H1 (cell line): Measurements from ENCODE around the gene RPTOR. TPM values are rescaled to one million over a fixed set of nuclear protein-coding genes. Genes with fewer than 3 reads are reported as not detected.

Experiments
- CTCF ChIA-PET: fragments of 300-600 bp; sonication (Branson Sonifier 250); formaldehyde crosslinking; loops from one replicate; lab custom pipeline; 2021; ENCODE audit not compliant: partially characterized antibody; lab: Charles Lee
- POLR2A ChIA-PET: fragments of 300-600 bp; sonication (Branson Sonifier 250); formaldehyde crosslinking; loops from one replicate; lab custom pipeline; 2021; ENCODE audit warnings: inconsistent platforms; ENCODE audit not compliant: partially characterized antibody; lab: Charles Lee
- DNase-seq, 2 experiments: peaks; one replicate each; pipeline versions ENCODE4 v3.0.0 to v3.0.0-alpha.2; 2010 to 2022; ENCODE audit warnings: low spot score in 2 of 2, low read depth in 1 of 2, mixed read lengths in 1 of 2
- FAIRE-seq: peaks from 2 replicates; lab custom pipeline; 2011; peaks lifted over from hg19 to GRCh38; lab: Jason Lieb, UNC
- H2AFZ ChIP-seq: 2 replicates; pipeline ENCODE4 v1.8.1; 2012; ENCODE audit warnings: low read length, inconsistent platforms
- H2AK5ac ChIP-seq: 2 replicates; pipeline ENCODE4 v1.6.1; 2013; ENCODE audit warnings: low read depth, low read length
- H2BK120ac ChIP-seq: replicated peaks from 2 replicates; pipeline ENCODE3; 2013; ENCODE audit warnings: low read depth, low read length, inconsistent platforms
- H2BK12ac ChIP-seq: 2 replicates; pipeline ENCODE4 v1.6.1; 2013; ENCODE audit warnings: low read depth, low read length
- H2BK15ac ChIP-seq: 2 replicates; pipeline ENCODE4 v1.6.1; 2013; ENCODE audit warnings: low read length
- H2BK20ac ChIP-seq: 2 replicates; pipeline ENCODE4 v1.6.1; 2013; ENCODE audit warnings: low read length
- H2BK5ac ChIP-seq: 2 replicates; pipeline ENCODE4 v1.6.1; 2013; ENCODE audit warnings: low read depth, low read length
- H3K14ac ChIP-seq: 2 replicates; pipeline ENCODE4 v1.6.1; 2013; ENCODE audit warnings: inconsistent platforms; ENCODE audit not compliant: insufficient read length
- H3K18ac ChIP-seq: 2 replicates; pipeline ENCODE4 v1.6.1; 2013; ENCODE audit warnings: low read length; ENCODE audit errors: extremely low read depth
- H3K23ac ChIP-seq: 2 replicates; pipeline ENCODE4 v1.6.1; 2013; ENCODE audit warnings: inconsistent platforms; ENCODE audit not compliant: insufficient read length
- H3K23me2 ChIP-seq: 2 replicates; pipeline ENCODE4 v1.6.1; 2013; ENCODE audit warnings: low read depth, low read length
- H3K27ac ChIP-seq: 2 replicates; pipeline ENCODE4 v1.6.1; 2011; ENCODE audit warnings: low read depth, low read length, inconsistent platforms
- H3K27me3 ChIP-seq, 4 experiments: replicated peaks in 1 of 4; 1 replicate in 1 of 4; 2 replicates in 3 of 4; pipeline versions ENCODE4 v1.6.1 to v1.8.1; 2011 to 2013; ENCODE audit warnings: low read length in 3 of 4, mild to moderate bottlenecking in 3 of 4, inconsistent platforms in 2 of 4, mixed read lengths in 2 of 4, moderate library complexity in 1 of 4; ENCODE audit not compliant: control insufficient read depth in 3 of 4, insufficient read depth in 3 of 4; ENCODE audit errors: extremely low read depth in 1 of 4
- H3K36me3 ChIP-seq, 4 experiments: 2 replicates each; pipeline versions ENCODE4 v1.6.1 to v1.8.1; 2011 to 2013; ENCODE audit warnings: mild to moderate bottlenecking in 4 of 4, low read length in 3 of 4, moderate library complexity in 2 of 4, control low read depth in 1 of 4, inconsistent platforms in 1 of 4; ENCODE audit not compliant: insufficient read depth in 4 of 4, control insufficient read depth in 2 of 4
- H3K4ac ChIP-seq: replicated peaks from 2 replicates; pipeline ENCODE3; 2013; ENCODE audit warnings: low read length, low read depth, mixed read lengths, inconsistent platforms; ENCODE audit not compliant: insufficient read length
- H3K4me1 ChIP-seq, 4 experiments: replicated peaks in 1 of 4; 1 replicate in 1 of 4; 2 replicates in 3 of 4; pipeline versions ENCODE4 v1.6.1 to v1.8.1; 2011 to 2013; ENCODE audit warnings: low read length in 3 of 4, inconsistent platforms in 2 of 4, mixed read lengths in 1 of 4; ENCODE audit not compliant: insufficient read depth in 4 of 4, control insufficient read depth in 3 of 4
- H3K4me2 ChIP-seq, 2 experiments: 2 replicates each; pipeline versions ENCODE4 v1.6.1 to v1.8.1; 2011 to 2013; ENCODE audit warnings: low read depth in 2 of 2, low read length in 2 of 2, control low read depth in 1 of 2, inconsistent platforms in 1 of 2, mild to moderate bottlenecking in 1 of 2; ENCODE audit not compliant: insufficient read depth in 1 of 2
- H3K4me3 ChIP-seq, 4 experiments: fragments of 200-600, 300-600 bp in 1 of 4; sonication (generic), shearing (Covaris generic), sonication (Bioruptor Twin) in 1 of 4; 2 replicates each; pipeline versions ENCODE4 v1.5.1 to v1.8.1; 2011 to 2016; ENCODE audit warnings: low read length in 4 of 4, low read depth in 3 of 4, control low read depth in 2 of 4, inconsistent platforms in 2 of 4, mild to moderate bottlenecking in 2 of 4, mixed read lengths in 1 of 4, moderate library complexity in 1 of 4; ENCODE audit not compliant: insufficient read depth in 2 of 4; ENCODE audit errors: extremely low read depth in 1 of 4
- H3K56ac ChIP-seq: replicated peaks from 2 replicates; pipeline ENCODE3; 2013; ENCODE audit warnings: low read depth, mild to moderate bottlenecking, mixed read lengths, low read length, inconsistent platforms; ENCODE audit not compliant: insufficient read length
- H3K79me1 ChIP-seq: 2 replicates; pipeline ENCODE4 v1.6.1; 2013; ENCODE audit warnings: low read depth, low read length, control low read depth
- H3K79me2 ChIP-seq, 2 experiments: 2 replicates each; pipeline versions ENCODE4 v1.6.1 to v1.8.1; 2012 to 2013; ENCODE audit warnings: low read length in 2 of 2, mild to moderate bottlenecking in 2 of 2, inconsistent platforms in 1 of 2; ENCODE audit not compliant: insufficient read depth in 2 of 2, control insufficient read depth in 1 of 2
- H3K9ac ChIP-seq, 4 experiments: replicated peaks in 1 of 4; 1 replicate in 1 of 4; 2 replicates in 3 of 4; pipeline versions ENCODE4 v1.6.1 to v1.8.1; 2011 to 2013; ENCODE audit warnings: low read depth in 3 of 4, low read length in 3 of 4, control low read depth in 2 of 4, mild to moderate bottlenecking in 2 of 4, moderate library complexity in 2 of 4, inconsistent platforms in 1 of 4; ENCODE audit errors: extremely low read depth in 1 of 4
- H3K9me3 ChIP-seq, 2 experiments: 2 replicates each; pipeline versions ENCODE4 v1.6.1 to v1.8.1; 2012 to 2013; ENCODE audit warnings: mild to moderate bottlenecking in 2 of 2, moderate library complexity in 2 of 2, control low read depth in 1 of 2, inconsistent platforms in 1 of 2, low read depth in 1 of 2, low read length in 1 of 2, mixed read lengths in 1 of 2; ENCODE audit not compliant: insufficient read depth in 2 of 2
- H4K20me1 ChIP-seq, 2 experiments: replicated peaks in 1 of 2; 2 replicates each; pipeline versions ENCODE3 to v1.8.1; 2011 to 2013; ENCODE audit warnings: inconsistent platforms in 2 of 2, low read length in 2 of 2, mild to moderate bottlenecking in 1 of 2; ENCODE audit not compliant: insufficient read depth in 2 of 2, control insufficient read depth in 1 of 2
- H4K5ac ChIP-seq: 2 replicates; pipeline ENCODE4 v1.6.1; 2013; ENCODE audit warnings: low read length, low read depth, mixed read lengths, inconsistent platforms; ENCODE audit not compliant: insufficient read length
- H4K8ac ChIP-seq: 2 replicates; pipeline ENCODE4 v1.8.0; 2013; ENCODE audit warnings: mild to moderate bottlenecking, moderate library complexity, low read length, inconsistent platforms; ENCODE audit not compliant: insufficient read depth; ENCODE audit errors: extremely low read depth
- H4K91ac ChIP-seq: replicated peaks from 2 replicates; pipeline ENCODE3; 2013; ENCODE audit warnings: low read length, mixed read lengths, inconsistent platforms; ENCODE audit not compliant: insufficient read length
- KDM1A ChIP-seq: fragments of 200-600, 300-600 bp; sonication (generic); IDR thresholded peaks from 2 replicates; pipeline ENCODE4 v1.7.1; 2016; ENCODE audit warnings: mild to moderate bottlenecking, low read length, borderline replicate concordance
- WGBS, 2 experiments: shearing (Covaris generic) in 1 of 2; methylation state at CpG; one replicate each; pipeline versions ENCODE4 v1.1.6 to v1.1.7; 2013 to 2015; ENCODE audit warnings: low lambda C conversion rate in 2 of 2, mixed read lengths in 2 of 2, inconsistent platforms in 1 of 2, low coverage in 1 of 2, missing lambda C conversion rate in 1 of 2; ENCODE audit not compliant: insufficient replicate concordance in 2 of 2, insufficient coverage in 1 of 2, insufficient read length in 1 of 2; ENCODE audit errors: extremely low coverage in 1 of 2, missing lambda C conversion rate in 1 of 2; 5-methylcytosine and 5-hydroxymethylcytosine counted together
- polyA plus RNA-seq, 7 experiments: library from polyadenylated mRNA; depleted of rRNA in 3 of 7; stranded (reverse) in 5 of 7; unstranded in 2 of 7; fragments of >200 nt in 5 of 7; fragments of 200-250 nt in 2 of 7; gene quantifications; 1 replicate in 5 of 7; 2 replicates in 1 of 7; 4 replicates in 1 of 7; pipeline versions ENCODE4 v1.2.1 to v1.2.3, GENCODE V29; 2011 to 2013; ENCODE audit warnings: missing spikeins in 2 of 7, mixed read lengths in 2 of 7
- total RNA-seq: library from RNA; stranded (reverse); fragmentation: NEBNext Ultra II Directional; extraction: Animal tissue kit (Norgen Biotek cat#: 25700); gene quantifications from 2 replicates; pipeline ENCODE4 v1.2.1, GENCODE V29; 2021

RPTOR gene
- total and polyA plus RNA-seq, 2 of the 8 experiments (the other 6 are each of a cell fraction or from before 2014, with no cell fraction given): 6.9 to 28.7 TPM

- Histone ChIP-seq H3K27ac (no peak overlapping the region), H4K91ac (no peak overlapping the region), H2BK20ac (no peak overlapping the region), H3K9ac (no peak overlapping the region), H2AK5ac (no peak overlapping the region), H2BK120ac (no peak overlapping the region), H3K27me3 (no peaks in the 10 kb centered on the region), H3K23ac (no peak overlapping the region), H3K4me2 (no peak overlapping the region), H3K4me1 (no peaks in the 10 kb centered on the region), H3K23me2 (no peaks in the 10 kb centered on the region), H3K14ac (no peak overlapping the region), H3K79me2 (no peaks in the 10 kb centered on the region), H3K4me3 (no peak overlapping the region), H2AFZ (no peak overlapping the region), H3K79me1 (no peaks in the 10 kb centered on the region), H3K36me3 (no peaks in the 10 kb centered on the region), H4K5ac (no peak overlapping the region), H2BK15ac (no peak overlapping the region), H4K20me1 (no peaks in the 10 kb centered on the region), H3K4ac (no peak overlapping the region), H4K8ac (no peak overlapping the region), H3K56ac (no peak overlapping the region), H2BK5ac (no peak overlapping the region), H2BK12ac (no peak overlapping the region), H3K18ac (no peak overlapping the region), H3K9me3 (no peaks in the 10 kb centered on the region)
- no peak for FAIRE-seq
- ChIA-PET POLR2A (interaction anchor here (0.8 kb wide), 1 partner anchor 14 kb away, joined by 3 read pairs; no protein-coding TSS in a partner anchor), CTCF (interaction anchor here (0.9 to 1.1 kb wide), 2 partner anchors 66 to 112 kb away, joined by 3 read pairs; no protein-coding TSS in a partner anchor)
- 91% methylated on average over 17 of the region's 17 CpGs; no CpG with 5 or more reads in 1 of the 2 experiments for WGBS, 2 experiments
- DNase-seq: no peak
- TF ChIP-seq KDM1A: no peak
These were observed 216.7 kb downstream of the RPTOR start for GRCh38 chr17:80761110-80761871.
